Endothelial cell of umbilical vein (primary cell): ENCODE results near the gene PRKAG2. TPM values are rescaled to one million over a fixed set of nuclear protein-coding genes. Genes with fewer than 3 reads are reported as not detected.

ENCODE experiments used
- BruUV-seq: library from RNA; stranded (reverse); fragments of 400-500 nt; replicated peaks from 2 replicates; lab custom pipeline; 2021; lab: Mats Ljungman, UMichigan
- CTCF ChIA-PET: fragments of 300-600, 350-600 bp; sonication (Branson Sonifier 250); formaldehyde crosslinking; loops from one replicate; lab custom pipeline; 2021; ENCODE audit warnings: antibody characterized with exemption, inconsistent platforms; lab: Charles Lee
- POLR2A ChIA-PET: fragments of 300-600, 350-600 bp; sonication (Branson Sonifier 250); formaldehyde crosslinking; loops from one replicate; lab custom pipeline; 2021; ENCODE audit warnings: antibody characterized with exemption, inconsistent platforms; lab: Charles Lee
- DNase-seq: peaks from one replicate; pipeline ENCODE4 v3.0.0-alpha.2; 2011; ENCODE audit warnings: low read depth, low spot score
- FAIRE-seq: peaks from 2 replicates; lab custom pipeline; 2011; peaks lifted over from hg19 to GRCh38; lab: Jason Lieb, UNC
- H2AFZ ChIP-seq: 2 replicates; pipeline ENCODE4 v1.6.0; 2012; ENCODE audit warnings: low read depth, low read length, control low read depth, inconsistent platforms
- H3K27ac ChIP-seq: 2 replicates; pipeline ENCODE4 v1.5.1; 2011; ENCODE audit warnings: low read depth, mild to moderate bottlenecking, control low read depth, low read length, moderate library complexity; ENCODE audit not compliant: insufficient read depth
- H3K27me3 ChIP-seq, 2 experiments: 2 replicates each; pipeline versions ENCODE4 v1.6.0 to v1.6.1; 2011; ENCODE audit warnings: low read length in 2 of 2, mixed read lengths in 1 of 2; ENCODE audit not compliant: control insufficient read depth in 2 of 2, insufficient read depth in 2 of 2
- H3K36me3 ChIP-seq, 2 experiments: 2 replicates in 1 of 2; 3 replicates in 1 of 2; pipeline ENCODE4 v1.5.1; 2011; ENCODE audit warnings: low read length in 2 of 2, mild to moderate bottlenecking in 1 of 2, moderate library complexity in 1 of 2; ENCODE audit not compliant: control insufficient read depth in 2 of 2, insufficient read depth in 2 of 2; ENCODE audit errors: extremely low read depth in 1 of 2
- H3K4me1 ChIP-seq: 3 replicates; pipeline ENCODE4 v1.5.1; 2011; ENCODE audit warnings: mild to moderate bottlenecking, low read length; ENCODE audit not compliant: control insufficient read depth, insufficient read depth; ENCODE audit errors: extremely low read depth
- H3K4me2 ChIP-seq: 2 replicates; pipeline ENCODE4 v1.6.1; 2011; ENCODE audit warnings: low read length, control low read depth, mixed read lengths; ENCODE audit not compliant: insufficient read depth
- H3K4me3 ChIP-seq, 3 experiments: fragments of 200-600 bp in 1 of 3; sonication (generic), shearing (Covaris generic) in 1 of 3; replicated peaks in 1 of 3; 2 replicates each; pipeline ENCODE4 v1.5.1; 2011 to 2016; ENCODE audit warnings: control low read depth in 3 of 3, low read length in 3 of 3, mild to moderate bottlenecking in 2 of 3, inconsistent platforms in 1 of 3, low read depth in 1 of 3, moderate library complexity in 1 of 3; ENCODE audit not compliant: insufficient read depth in 1 of 3
- H3K79me2 ChIP-seq: 2 replicates; pipeline ENCODE4 v1.6.0; 2012; ENCODE audit warnings: low read length, inconsistent platforms; ENCODE audit not compliant: control insufficient read depth, insufficient read depth
- H3K9ac ChIP-seq: replicated peaks from 2 replicates; pipeline ENCODE3; 2011; ENCODE audit warnings: low read length, control low read depth; ENCODE audit not compliant: insufficient read depth; ENCODE audit errors: extremely low read depth
- H3K9me1 ChIP-seq: replicated peaks from 3 replicates; pipeline ENCODE4 v1.6.0; 2011; ENCODE audit warnings: mild to moderate bottlenecking, low read length; ENCODE audit not compliant: control insufficient read depth, insufficient read depth; ENCODE audit errors: extremely low read depth
- H3K9me3 ChIP-seq: replicated peaks from 2 replicates; pipeline ENCODE4 v1.5.1; 2012; ENCODE audit warnings: low read length, inconsistent platforms; ENCODE audit not compliant: control insufficient read depth, insufficient read depth
- H4K20me1 ChIP-seq: replicated peaks from 2 replicates; pipeline ENCODE3; 2011; ENCODE audit warnings: mild to moderate bottlenecking, low read length; ENCODE audit not compliant: control insufficient read depth, insufficient read depth; ENCODE audit errors: extremely low read depth
- EZH2 ChIP-seq: IDR thresholded peaks from 2 replicates; pipeline ENCODE4 v1.6.1; 2012; ENCODE audit warnings: borderline replicate concordance, low read depth, mild to moderate bottlenecking, moderate library complexity, low read length, inconsistent platforms; ENCODE audit not compliant: severe bottlenecking
- FOS ChIP-seq: IDR thresholded peaks from 2 replicates; pipeline ENCODE4 v1.6.1; 2011; ENCODE audit warnings: mild to moderate bottlenecking, low read length, moderate library complexity, borderline replicate concordance; ENCODE audit not compliant: insufficient read depth
- GATA2 ChIP-seq: IDR thresholded peaks from 2 replicates; pipeline ENCODE4 v1.7.0; 2011; ENCODE audit warnings: low read depth, mild to moderate bottlenecking, moderate library complexity, mixed read lengths, low read length; ENCODE audit not compliant: insufficient read length, insufficient read depth
- JUN ChIP-seq: IDR thresholded peaks from 2 replicates; pipeline ENCODE4 v1.6.1; 2011; ENCODE audit warnings: borderline replicate concordance, low read depth; ENCODE audit not compliant: insufficient read length, insufficient read depth
- MAX ChIP-seq: IDR thresholded peaks from 2 replicates; pipeline ENCODE4 v1.6.1; 2011; ENCODE audit not compliant: insufficient read depth, insufficient read length
- MYC ChIP-seq: IDR thresholded peaks from one replicate; pipeline ENCODE4 v1.6.1; 2011; ENCODE audit warnings: mild to moderate bottlenecking, low read depth, low read length
- POLR2A ChIP-seq: IDR thresholded peaks from 2 replicates; pipeline ENCODE4 v1.6.1; 2012; ENCODE audit warnings: low read depth, mild to moderate bottlenecking, control low read depth, low read length
- POLR2AphosphoS5 ChIP-seq: IDR thresholded peaks from 2 replicates; pipeline ENCODE4 v1.6.1; 2012; ENCODE audit warnings: low read depth, mild to moderate bottlenecking, control low read depth, low read length, moderate library complexity; ENCODE audit not compliant: insufficient read depth
- dilution Hi-C: fragments of 300-500 bp; cut with MboI; formaldehyde crosslinking; loops from one replicate; pipeline ENCODE4 v1.15.0; 2019; ENCODE audit warnings: low sequenced_read_pairs; ENCODE audit not compliant: extremely low pct_ligation_motif_present
- intact Hi-C: fragments of 100-400 bp; cut with micrococcal nuclease; formaldehyde crosslinking; loops from one replicate; pipeline ENCODE4 v1.10.0; 2022
- polyA plus RNA-seq, 4 experiments: library from polyadenylated mRNA; depleted of rRNA in 3 of 4; stranded (reverse) in 3 of 4; unstranded in 1 of 4; fragments of >200 nt; gene quantifications; 2 replicates each; pipeline versions ENCODE4 v1.2.1 to v1.2.3, GENCODE V29; 2011 to 2012; ENCODE audit warnings: missing spikeins in 1 of 4
- total RNA-seq: library from RNA; stranded (reverse); gene quantifications from 2 replicates; pipeline ENCODE4 v1.2.3, GENCODE V29; 2021
- TF ChIP-seq, protein P1 (sequence below), 2 donors: IDR thresholded peaks; 1 replicate in 1 of 2; 2 replicates in 1 of 2; pipeline ENCODE4 v1.5.1; 2011; ENCODE audit warnings: low read length in 2 of 2, mild to moderate bottlenecking in 2 of 2, moderate library complexity in 2 of 2, control low read depth in 1 of 2, inconsistent platforms in 1 of 2, low read depth in 1 of 2; ENCODE audit not compliant: insufficient read depth in 1 of 2; ENCODE audit errors: extremely low read depth in 1 of 2

The PRKAG2 gene
- total and polyA plus RNA-seq, 2 donors (not counting 3 experiments of a cell fraction or from before 2014, with no cell fraction given) = 19.3 to 51.5 TPM

GRCh38 chr7:151634643-151635042, 242.3 kb downstream of the PRKAG2 start:
- H4K20me1 ChIP-seq = no peaks in the 10 kb centered on the region
- CTCF ChIA-PET = interaction anchor here (1.4 to 6.8 kb wide), 4 partner anchors 8 to 124 kb away, joined by 3 to 50 read pairs (median 5); no protein-coding TSS in a partner anchor
- H3K4me3 ChIP-seq = no peak overlapping the region
- FAIRE-seq (no peak), DNase-seq (no peak)
- TF ChIP-seq GATA2 = no peak
- no peak for TF ChIP-seq MAX
- TF ChIP-seq POLR2AphosphoS5 = no peak
- TF ChIP-seq MYC = no peak
- no peak for TF ChIP-seq JUN
- H3K9me3 ChIP-seq = no peaks in the 10 kb centered on the region
- no peak overlapping the region for H2AFZ ChIP-seq
- H3K36me3 ChIP-seq = no peaks in the 10 kb centered on the region
- dilution Hi-C loops = no loop called here
- H3K27me3 ChIP-seq = no peaks in the 10 kb centered on the region
- intact Hi-C loops = loop anchor here (5.0 kb wide), 1 partner anchor 162 kb away; no protein-coding TSS in a partner anchor
- POLR2A ChIA-PET = no interaction called here
- no peak overlapping the region for H3K4me2 ChIP-seq
- peaks cover 18% of the 10 kb centered on the region for H3K79me2 ChIP-seq
- peaks cover 21% of the 10 kb centered on the region for H3K4me1 ChIP-seq
- H3K9ac ChIP-seq = no peak overlapping the region
- no peak overlapping the region for H3K27ac ChIP-seq
- no peaks in the 10 kb centered on the region for H3K9me1 ChIP-seq
- no TSS peak for BruUV-seq

- Histone ChIP-seq H3K9me3 (no peaks in the 10 kb centered on the region), H3K9me1 (no peaks in the 10 kb centered on the region), H4K20me1 (no peaks in the 10 kb centered on the region), H3K4me2 (no peak overlapping the region), H3K27ac (no peak overlapping the region), H3K27me3 (no peaks in the 10 kb centered on the region), H3K9ac (no peak overlapping the region), H3K79me2 (peaks cover 29% of the 10 kb centered on the region), H3K4me3 (no peak overlapping the region), H3K36me3 (no peaks in the 10 kb centered on the region), H3K4me1 (peaks cover 22% of the 10 kb centered on the region), H2AFZ (no peak overlapping the region)
- CTCF ChIA-PET = interaction anchor here (0.6 to 6.8 kb wide), 13 partner anchors 10 to 553 kb away, joined by 3 to 50 read pairs (median 7); partner anchors contain the start of gene FASTK
- no TSS peak for BruUV-seq
- DNase-seq = no peak
- FAIRE-seq = no peak
- dilution Hi-C loops = no loop called here
- TF ChIP-seq GATA2 (no peak), FOS (no peak), POLR2AphosphoS5 (no peak), POLR2A (no peak), MAX (no peak), JUN (no peak), EZH2 (no peak)
- TF ChIP-seq, protein P1, sequence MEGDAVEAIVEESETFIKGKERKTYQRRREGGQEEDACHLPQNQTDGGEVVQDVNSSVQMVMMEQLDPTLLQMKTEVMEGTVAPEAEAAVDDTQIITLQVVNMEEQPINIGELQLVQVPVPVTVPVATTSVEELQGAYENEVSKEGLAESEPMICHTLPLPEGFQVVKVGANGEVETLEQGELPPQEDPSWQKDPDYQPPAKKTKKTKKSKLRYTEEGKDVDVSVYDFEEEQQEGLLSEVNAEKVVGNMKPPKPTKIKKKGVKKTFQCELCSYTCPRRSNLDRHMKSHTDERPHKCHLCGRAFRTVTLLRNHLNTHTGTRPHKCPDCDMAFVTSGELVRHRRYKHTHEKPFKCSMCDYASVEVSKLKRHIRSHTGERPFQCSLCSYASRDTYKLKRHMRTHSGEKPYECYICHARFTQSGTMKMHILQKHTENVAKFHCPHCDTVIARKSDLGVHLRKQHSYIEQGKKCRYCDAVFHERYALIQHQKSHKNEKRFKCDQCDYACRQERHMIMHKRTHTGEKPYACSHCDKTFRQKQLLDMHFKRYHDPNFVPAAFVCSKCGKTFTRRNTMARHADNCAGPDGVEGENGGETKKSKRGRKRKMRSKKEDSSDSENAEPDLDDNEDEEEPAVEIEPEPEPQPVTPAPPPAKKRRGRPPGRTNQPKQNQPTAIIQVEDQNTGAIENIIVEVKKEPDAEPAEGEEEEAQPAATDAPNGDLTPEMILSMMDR (IDR thresholded peaks at IDR 0.05; ENCODE audit: extremely low read depth in 1 of 2, insufficient read depth in 1 of 2, low read depth in 1 of 2, low read length in 2 of 2) = no peak
- POLR2A ChIA-PET = no interaction called here
- intact Hi-C loops = loop anchor here (2.0 to 5.0 kb wide), 3 partner anchors 53 to 161 kb away; no protein-coding TSS in a partner anchor
These were observed 243.5 kb downstream of the PRKAG2 start for GRCh38 chr7:151633516-151633812.
